Globus pallidus (tissue), 1 donor: ENCODE measurements around the gene MIEF1.
A peak's percentile ranks its signal among the peaks of the same experiment; 100 is the strongest.
"Not testable (repeated sequence)": the region's sequence is repeated elsewhere in the genome, so short reads cannot be mapped to it uniquely, and the experiment has no call there.

Source experiments
- DNase-seq: peaks from one replicate; pipeline ENCODE4 v3.0.0-alpha.2; 2015; ENCODE audit warnings: low spot score

Gene MIEF1

GRCh38 chr22:39489094-39490068 lies 12.7 kb upstream of the MIEF1 start:
- DNase-seq = no peak

DNA sequence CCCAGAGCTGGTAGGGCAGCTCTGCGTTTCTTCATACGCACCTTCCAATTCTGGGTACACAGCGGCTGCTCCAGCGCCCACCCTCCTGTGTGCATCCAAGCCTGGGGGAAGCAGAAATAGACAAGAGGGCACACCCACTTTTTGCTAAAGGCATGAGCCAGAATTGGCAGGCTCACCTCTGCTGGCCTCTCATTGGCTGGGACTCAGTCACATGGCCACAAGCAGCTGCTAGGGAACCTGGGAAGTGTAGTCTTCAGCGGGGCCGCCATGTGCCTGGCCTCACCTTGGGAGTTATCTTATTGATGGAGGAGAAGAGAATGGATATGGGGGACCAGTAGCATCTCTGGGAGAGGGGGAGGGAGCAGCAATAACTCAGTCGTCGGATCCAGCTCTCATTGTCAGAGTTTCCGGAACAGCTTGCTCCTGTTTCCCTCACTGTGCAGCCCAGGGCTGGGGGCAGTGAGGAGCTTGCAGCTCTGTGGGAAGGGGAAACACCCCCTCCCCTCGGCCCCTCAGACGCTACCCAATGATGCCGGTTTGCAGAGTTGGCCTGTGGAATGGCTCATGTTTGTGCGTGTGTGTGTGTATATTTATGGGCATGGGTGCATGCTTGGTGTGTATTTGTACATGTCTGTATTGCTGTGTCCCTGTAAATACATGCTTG lies 11.8 kb upstream of the MIEF1 start:
- DNase-seq = no peak

DNA sequence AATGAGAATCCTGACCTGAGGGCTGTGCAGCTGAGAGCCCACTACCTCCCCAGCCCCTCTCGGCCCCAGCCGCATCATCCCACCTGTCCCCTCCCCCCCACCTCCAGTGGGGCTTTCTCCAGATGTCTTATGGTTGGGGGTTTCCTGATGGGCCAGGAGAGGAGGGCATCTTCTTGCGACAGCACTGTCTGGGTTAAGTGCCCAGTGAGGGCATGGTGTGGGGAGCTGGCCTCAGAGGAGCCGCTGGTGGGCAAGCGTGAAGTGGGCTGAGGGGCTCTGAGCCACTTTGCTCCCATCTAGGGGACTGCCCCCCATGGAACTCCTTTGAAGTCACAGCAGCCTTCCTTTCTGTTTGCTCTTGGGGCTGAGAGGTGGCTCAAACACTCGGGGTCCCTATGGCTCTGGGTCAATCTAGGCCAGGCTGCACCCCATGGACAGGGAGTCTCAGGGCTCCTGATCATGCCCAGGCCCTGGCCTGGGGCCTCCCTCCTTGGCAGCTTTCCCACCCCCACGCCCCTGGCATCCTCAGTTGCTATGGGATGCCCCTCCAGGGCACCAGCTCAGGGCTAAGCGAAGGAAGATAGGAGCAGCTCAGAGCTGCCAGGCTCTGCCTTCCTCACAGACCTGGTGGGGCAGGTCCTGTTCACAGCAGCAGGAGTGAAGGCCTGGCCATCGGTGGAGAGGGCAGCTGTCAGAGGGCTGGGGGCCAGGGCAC lies 11.0 kb upstream of the MIEF1 start:
- DNase-seq = no peak

GRCh38 chr22:39491696-39492095 lies 10.4 kb upstream of the MIEF1 start:
- no peak for DNase-seq

- no peak for DNase-seq
These were observed 9.9 kb upstream of the MIEF1 start for GRCh38 chr22:39492186-39492585.

DNA sequence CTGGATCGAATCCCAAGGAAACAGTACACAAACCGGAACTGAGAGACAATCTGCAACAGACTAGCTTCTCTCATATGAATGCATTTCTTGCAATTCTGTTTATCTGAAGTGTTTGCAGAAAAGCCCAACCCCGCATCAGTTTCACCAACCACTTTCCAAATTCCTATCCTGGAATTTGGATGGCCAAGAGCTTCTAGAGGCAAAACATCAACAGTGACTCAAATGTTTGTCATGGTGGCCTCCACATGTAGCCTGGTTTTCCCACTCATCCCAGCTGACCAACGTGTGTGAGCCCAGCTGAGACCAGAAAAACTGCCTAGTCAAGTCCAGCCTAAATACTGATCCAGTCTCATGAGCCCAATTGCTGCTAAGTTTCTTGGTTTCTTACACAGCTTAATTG lies 8.3 kb upstream of the MIEF1 start:
- DNase-seq = no peak

DNA sequence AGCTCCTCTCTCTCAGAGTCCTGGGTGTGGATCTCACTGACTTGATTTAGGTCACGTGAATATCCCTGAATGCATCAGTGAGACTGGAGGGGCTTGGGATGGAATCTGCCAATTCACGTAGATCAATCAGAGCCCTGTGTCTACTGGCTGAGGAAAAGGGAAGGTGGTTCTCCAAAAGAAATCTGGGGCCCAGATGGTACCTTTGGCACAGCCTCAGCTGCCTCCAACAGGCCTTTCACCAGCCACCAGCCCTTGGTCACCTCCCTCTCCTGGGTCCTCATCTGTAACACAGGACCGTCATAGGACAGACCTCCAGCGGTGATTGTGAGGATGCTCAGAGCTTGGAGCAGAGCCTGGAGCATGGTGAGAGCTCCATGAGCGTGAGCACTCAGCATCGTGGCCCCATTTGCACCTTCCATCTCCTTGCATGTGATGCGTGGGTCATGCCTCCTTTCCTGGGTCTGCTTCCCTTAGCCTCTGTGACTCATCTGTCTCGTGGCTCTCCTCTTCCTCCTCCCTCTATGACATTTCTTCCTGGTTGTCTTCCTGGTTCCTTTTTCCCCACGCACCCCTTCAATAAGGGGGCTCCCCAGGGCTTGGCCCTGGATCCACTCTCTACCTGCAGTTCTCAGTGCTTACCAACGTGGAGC lies 7.5 kb upstream of the MIEF1 start:
- DNase-seq = no peak

- DNase-seq = peak; percentile 90
These were observed 5.8 kb upstream of the MIEF1 start for GRCh38 chr22:39496131-39496838.

DNA sequence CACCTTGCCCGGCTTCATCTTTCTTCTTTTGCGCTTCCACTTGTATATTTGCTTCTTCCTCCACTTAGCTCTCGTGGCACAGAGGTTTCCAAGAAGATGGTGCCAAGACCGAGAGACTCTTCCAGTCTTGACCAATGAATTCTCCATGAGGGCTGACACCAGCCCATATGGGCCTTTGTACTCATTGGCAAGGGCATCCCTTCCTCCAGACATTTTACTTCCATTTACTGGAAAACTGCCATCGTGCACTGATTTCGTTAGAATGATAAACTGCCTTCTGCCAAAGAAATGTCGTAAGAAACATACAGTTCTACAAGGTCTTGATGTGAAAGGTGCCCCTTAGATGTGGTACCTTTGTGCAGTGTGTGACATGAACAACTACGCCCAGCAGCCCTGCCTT lies 4.7 kb upstream of the MIEF1 start:
- no peak for DNase-seq

- no peak for DNase-seq
These were observed 3.7 kb upstream of the MIEF1 start for GRCh38 chr22:39498368-39498767.

- DNase-seq = peak; percentile 87
These were observed 3.3 kb upstream of the MIEF1 start for GRCh38 chr22:39498802-39499201.

GRCh38 chr22:39500101-39500500 lies 2.0 kb upstream of the MIEF1 start:
- no peak for DNase-seq

GRCh38 chr22:39501644-39502108 lies 414 bp upstream of the MIEF1 start:
- DNase-seq = no peak

DNA sequence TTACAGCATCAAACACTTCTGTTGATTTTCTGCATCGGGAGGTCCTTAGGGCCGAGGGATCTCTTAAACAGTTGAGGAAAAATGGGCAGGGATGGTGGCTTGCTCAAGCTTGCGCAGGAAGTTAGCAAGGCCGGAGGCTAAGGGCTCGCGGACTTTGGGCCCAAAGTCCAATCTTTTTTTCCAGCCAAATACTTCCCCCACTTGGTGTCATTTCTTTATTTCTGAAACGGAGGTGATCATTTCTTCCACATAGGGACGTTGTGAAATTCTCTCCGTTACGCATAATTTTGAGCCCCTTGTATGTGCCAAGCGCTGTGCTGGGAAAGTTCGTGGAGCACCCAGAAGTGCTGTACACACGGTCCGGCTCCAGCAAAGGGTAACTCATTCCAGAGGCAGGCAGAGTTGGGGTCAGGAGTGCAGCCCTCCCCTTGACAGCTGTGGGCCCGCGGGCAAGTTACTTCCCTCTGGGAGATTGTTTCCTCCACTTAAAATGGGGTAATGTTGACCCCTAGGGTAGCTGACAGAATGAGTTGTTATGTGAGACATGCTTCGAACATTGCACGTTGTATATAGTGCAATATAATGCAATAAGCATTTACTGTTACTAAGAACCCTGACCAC lies 809 bp downstream of the MIEF1 start:
- DNase-seq = no peak

DNA sequence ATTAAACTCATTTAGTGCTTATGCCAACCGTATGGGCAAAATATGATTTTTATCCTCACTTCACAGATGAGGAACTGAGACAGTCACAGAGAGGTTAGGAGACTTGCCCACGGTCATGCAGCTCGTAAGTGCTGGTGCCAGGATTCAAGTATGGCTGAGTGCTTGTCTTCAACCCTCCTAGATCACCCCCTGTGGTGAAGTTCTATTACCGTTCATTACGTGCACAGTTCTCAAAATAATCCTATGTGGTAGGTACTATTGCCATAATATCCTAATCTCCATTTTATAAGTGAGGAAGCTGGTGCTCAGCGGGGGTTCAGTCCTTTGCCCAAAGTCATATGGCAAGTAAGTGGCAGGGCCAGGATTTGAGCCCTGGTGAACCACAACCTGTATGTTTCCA lies 1.5 kb downstream of the MIEF1 start:
- no peak for DNase-seq

- DNase-seq = no peak
These were observed 2.0 kb downstream of the MIEF1 start for GRCh38 chr22:39504071-39504470.

GRCh38 chr22:39507021-39507420 lies 4.9 kb downstream of the MIEF1 start:
- DNase-seq = not testable (repeated sequence)

GRCh38 chr22:39508393-39508792 lies 6.3 kb downstream of the MIEF1 start:
- DNase-seq = no peak

GRCh38 chr22:39510529-39511149 lies 8.5 kb downstream of the MIEF1 start:
- DNase-seq = no peak

GRCh38 chr22:39511226-39511625 lies 9.1 kb downstream of the MIEF1 start:
- DNase-seq = no peak
